DMS153 (cell line): ENCODE results near the gene HOMER2.
"Not testable (repeated sequence)": the region's sequence is repeated elsewhere in the genome, so short reads cannot be mapped to it uniquely, and the experiment has no call there.

Experiments
- DNase-seq: peaks from one replicate; lab custom pipeline; 2025; lab: John Stamatoyannopoulos, UW

The HOMER2 gene

GRCh38 chr15:82893473-82893872, 59.0 kb downstream of the HOMER2 start:
- DNase-seq = not testable (repeated sequence)

GRCh38 chr15:82892573-82892972, 59.9 kb downstream of the HOMER2 start:
- DNase-seq = no peak

DNA sequence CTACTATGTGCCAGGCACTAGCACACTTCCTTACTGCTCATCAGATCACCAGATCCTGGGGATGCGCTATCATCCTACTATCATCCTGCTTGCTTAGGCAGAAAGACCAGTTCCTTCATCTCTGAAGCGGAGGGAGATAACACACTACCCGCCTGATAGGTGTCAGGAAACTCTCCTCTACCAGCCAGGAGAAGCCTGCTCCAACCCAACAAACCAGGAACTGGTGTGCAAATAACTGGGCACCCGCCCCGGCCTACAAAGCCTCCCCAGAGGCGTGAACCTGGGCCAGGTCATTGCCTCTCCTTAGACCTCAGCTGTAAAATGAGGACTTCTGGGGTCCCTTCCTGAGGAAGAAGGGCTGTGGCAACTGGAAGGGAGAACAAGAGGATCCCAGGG, 61.5 kb downstream of the HOMER2 start:
- no peak for DNase-seq

- DNase-seq = no peak
Measured at GRCh38 chr15:82890338-82890994, 62.1 kb downstream of the HOMER2 start.

- DNase-seq = no peak
Measured at GRCh38 chr15:82882273-82882928, 70.1 kb downstream of the HOMER2 start.

DNA sequence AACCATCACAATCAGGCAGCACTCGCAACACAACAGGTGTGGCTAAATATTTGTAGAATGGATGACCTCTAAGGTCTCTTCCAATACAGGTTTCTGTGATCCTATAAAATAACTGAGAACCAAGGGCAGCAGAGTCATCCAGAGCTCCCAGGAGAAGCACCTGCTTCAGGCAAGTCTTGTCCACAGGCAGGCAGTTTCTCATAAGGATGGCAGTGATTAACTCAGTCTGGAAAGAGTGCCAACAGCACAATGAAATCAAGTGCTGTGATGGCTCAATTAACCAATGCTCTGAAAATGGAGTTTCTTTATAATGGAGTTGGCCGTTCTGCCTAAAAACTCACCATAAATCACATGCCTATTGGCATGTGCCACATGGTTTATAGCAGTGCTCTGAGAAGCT, 70.8 kb downstream of the HOMER2 start:
- DNase-seq = no peak

DNA sequence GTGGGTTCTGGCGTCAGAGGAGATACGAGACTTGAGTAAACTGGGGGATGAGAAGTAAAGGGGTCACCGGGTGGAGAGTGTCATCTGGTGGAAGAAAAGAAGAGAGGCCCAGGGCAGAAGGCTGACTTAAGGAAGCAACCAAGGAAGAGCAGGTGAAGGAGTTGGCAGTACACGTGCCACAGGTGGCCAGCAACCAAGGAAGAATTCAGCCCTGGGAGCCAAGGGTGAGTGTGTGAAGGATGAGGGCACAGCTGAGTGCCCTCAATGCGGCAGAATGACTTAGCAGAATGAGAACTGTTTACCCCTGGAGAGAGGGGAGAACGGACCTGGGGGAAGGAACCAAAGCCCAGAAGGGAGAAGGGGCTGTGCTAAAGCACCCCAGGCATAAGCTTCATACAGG, 71.8 kb downstream of the HOMER2 start:
- no peak for DNase-seq

GRCh38 chr15:82878325-82878724, 74.2 kb downstream of the HOMER2 start:
- DNase-seq = no peak

DNA sequence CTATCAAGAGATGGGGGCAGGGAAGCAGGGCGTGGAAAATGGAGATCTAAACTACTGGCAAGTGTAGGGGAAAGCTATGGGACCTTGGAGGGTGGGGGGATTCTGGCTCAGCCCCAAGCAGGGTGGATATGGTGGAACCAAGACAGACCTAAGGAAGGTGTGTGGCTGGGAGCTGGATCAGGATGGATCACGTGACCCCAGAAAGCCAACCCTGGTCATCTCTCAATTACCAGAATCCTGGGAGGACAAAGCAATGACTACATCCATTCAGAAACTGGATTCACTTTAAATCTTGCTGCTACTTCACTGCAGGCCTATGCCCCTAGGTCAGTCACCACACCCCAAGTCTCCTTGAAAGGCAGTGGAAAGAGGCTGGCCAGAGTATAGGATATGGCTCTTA, 74.7 kb downstream of the HOMER2 start:
- no peak for DNase-seq

DNA sequence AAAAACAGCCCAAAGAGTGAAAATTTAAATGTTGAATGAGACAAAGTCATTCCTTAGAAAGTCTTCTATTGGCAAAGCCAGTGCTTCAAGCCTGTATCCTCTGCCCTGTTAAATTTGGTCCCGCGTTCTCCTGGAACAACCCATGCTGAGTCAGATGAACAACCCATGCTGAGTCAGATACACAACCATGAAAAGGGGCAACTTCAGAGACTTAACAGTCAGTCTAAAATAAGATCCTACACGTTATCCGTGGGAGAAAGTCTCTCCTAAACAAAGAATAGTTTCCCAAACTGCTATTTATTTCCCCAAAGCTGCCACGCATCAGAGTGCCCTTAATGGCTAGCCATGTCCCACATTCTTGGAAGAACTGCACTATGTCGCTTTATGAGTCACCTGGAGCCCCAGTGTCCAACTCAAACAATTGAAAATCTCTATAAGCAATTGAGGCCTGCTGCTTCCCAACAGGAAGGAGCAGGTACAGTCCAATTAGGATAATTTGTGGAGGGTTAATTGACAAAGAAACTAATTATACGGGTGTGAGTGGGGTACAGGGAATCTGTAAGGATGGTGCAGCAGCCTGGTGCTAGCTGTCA, 77.0 kb downstream of the HOMER2 start:
- no peak for DNase-seq

GRCh38 chr15:82874961-82875360, 77.6 kb downstream of the HOMER2 start:
- no peak for DNase-seq

GRCh38 chr15:82874267-82874666, 78.3 kb downstream of the HOMER2 start:
- DNase-seq = no peak

GRCh38 chr15:82873000-82873680, 79.4 kb downstream of the HOMER2 start:
- DNase-seq = no peak

- no peak for DNase-seq
Measured at GRCh38 chr15:82871832-82872484, 80.6 kb downstream of the HOMER2 start.

- DNase-seq = no peak
Measured at GRCh38 chr15:82871358-82871757, 81.2 kb downstream of the HOMER2 start.

- DNase-seq = no peak
Measured at GRCh38 chr15:82870727-82871320, 81.7 kb downstream of the HOMER2 start.

DNA sequence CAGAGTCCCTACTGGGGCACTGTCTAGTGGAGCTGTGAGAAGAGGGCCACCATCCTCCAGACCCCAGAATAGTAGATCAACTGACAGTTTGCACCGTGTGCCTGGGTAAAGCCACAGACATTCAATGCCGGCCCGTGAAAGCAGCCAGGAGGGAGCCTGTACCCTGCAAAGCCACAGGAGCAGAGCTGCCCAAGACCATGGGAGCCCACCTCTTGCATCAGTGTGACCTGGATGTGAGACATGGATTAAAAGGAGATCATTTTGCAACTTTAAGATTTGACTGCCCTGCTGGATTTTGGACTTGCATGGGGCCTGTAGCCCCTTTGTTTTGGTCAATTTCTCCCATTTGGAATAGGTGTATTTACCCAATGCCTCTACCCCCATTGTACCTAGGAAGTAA, 86.5 kb downstream of the HOMER2 start:
- not testable (repeated sequence) for DNase-seq

GRCh38 chr15:82865581-82865980, 86.9 kb downstream of the HOMER2 start:
- not testable (repeated sequence) for DNase-seq

- no peak for DNase-seq
Measured at GRCh38 chr15:82864967-82865366, 87.6 kb downstream of the HOMER2 start.

GRCh38 chr15:82862886-82863285, 89.6 kb downstream of the HOMER2 start:
- no peak for DNase-seq

DNA sequence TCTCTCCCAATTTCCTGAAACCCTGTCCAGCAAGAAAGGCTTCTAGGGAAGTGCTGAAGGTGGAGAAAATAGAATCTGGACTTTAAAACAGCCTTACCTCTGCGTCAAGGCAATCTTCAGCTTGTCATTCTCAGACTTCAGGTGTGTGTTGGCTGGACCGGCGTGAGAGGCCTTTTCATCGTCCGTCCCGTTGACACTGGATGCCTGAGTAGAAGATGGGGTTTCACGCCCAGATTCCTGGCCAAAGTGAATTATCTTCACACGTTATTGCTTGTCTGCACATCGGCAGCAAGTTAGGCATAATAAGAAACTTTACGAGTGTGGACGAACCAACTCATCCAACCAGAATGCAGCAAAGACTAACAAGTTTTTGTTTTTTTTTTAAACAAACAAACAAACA, 93.6 kb downstream of the HOMER2 start:
- DNase-seq = no peak
